Astrocyte (in vitro differentiated cells and primary cell): ENCODE data around the gene LY6G6D.

Source experiments
- EZH2 ChIP-seq: IDR thresholded peaks from 2 replicates; pipeline ENCODE4 v1.6.1; 2012; ENCODE audit warnings: mild to moderate bottlenecking, low read length, inconsistent platforms; ENCODE audit not compliant: insufficient read depth
- TF ChIP-seq, protein P1 (sequence below): IDR thresholded peaks from 2 replicates; pipeline ENCODE4 v1.5.1; 2011; ENCODE audit warnings: low read depth, mild to moderate bottlenecking, inconsistent platforms, low read length, moderate library complexity; ENCODE audit not compliant: insufficient read depth

DNA sequence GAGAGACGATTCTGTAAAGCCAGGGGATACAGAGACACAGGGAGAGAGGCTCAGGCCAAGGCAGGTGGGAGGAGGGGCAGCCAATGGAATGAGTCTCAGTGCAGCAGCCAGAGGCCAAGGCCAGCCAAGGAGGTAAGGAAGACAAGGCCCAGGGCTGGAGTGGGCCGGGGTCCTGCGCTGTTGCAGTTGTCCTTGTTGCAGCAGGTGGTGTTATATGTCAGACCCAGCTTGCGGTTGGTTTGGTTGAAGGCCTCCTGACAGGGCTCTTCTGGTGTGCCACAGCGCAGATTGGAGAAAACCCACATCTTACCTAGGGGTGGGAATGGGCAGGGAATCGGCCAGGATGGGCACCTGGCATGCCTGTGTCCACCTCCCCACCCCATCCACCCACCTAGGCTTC lies 3.9 kb downstream of the LY6G6D start:
- TF ChIP-seq EZH2: no peak
- TF ChIP-seq, protein P1, sequence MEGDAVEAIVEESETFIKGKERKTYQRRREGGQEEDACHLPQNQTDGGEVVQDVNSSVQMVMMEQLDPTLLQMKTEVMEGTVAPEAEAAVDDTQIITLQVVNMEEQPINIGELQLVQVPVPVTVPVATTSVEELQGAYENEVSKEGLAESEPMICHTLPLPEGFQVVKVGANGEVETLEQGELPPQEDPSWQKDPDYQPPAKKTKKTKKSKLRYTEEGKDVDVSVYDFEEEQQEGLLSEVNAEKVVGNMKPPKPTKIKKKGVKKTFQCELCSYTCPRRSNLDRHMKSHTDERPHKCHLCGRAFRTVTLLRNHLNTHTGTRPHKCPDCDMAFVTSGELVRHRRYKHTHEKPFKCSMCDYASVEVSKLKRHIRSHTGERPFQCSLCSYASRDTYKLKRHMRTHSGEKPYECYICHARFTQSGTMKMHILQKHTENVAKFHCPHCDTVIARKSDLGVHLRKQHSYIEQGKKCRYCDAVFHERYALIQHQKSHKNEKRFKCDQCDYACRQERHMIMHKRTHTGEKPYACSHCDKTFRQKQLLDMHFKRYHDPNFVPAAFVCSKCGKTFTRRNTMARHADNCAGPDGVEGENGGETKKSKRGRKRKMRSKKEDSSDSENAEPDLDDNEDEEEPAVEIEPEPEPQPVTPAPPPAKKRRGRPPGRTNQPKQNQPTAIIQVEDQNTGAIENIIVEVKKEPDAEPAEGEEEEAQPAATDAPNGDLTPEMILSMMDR: no peak
